ENCODE measurements around the gene SPIRE2.

DNA sequence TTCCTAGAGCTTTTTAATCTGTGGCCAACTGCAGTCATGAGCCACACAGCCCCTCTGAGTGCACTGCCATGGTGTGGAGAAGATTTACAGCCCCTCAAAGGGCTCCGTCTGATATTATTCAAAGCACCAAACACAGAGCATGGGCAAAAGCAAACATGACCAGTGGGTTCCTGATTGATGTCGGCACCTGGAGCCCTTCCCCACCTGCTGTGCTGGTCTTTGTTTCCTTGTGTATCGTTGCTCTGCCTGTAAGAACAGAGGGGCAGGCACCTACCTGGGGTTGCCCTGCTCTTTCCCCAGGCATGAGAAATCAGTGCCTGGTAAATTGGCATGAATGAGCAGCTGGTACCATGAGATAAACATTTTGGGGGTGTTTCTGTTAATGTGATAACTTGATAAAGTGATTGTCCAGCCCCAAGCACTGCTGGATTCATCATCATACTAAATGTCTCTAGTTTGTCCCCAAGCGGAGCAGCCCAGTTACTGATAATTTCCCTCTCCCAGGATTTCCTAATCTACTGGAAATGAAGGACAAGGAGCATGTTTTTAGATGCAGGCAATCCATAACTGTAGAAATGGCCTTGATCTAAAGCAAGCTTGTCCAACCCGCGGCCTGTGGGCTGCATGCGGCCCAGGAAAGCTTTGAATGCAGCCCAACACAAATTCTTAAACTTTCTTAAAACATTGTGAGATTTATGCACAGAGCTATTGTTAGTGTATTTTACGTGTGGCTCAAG is 5.0 kb upstream of the SPIRE2 start:
- TF ChIP-seq, protein P1, sequence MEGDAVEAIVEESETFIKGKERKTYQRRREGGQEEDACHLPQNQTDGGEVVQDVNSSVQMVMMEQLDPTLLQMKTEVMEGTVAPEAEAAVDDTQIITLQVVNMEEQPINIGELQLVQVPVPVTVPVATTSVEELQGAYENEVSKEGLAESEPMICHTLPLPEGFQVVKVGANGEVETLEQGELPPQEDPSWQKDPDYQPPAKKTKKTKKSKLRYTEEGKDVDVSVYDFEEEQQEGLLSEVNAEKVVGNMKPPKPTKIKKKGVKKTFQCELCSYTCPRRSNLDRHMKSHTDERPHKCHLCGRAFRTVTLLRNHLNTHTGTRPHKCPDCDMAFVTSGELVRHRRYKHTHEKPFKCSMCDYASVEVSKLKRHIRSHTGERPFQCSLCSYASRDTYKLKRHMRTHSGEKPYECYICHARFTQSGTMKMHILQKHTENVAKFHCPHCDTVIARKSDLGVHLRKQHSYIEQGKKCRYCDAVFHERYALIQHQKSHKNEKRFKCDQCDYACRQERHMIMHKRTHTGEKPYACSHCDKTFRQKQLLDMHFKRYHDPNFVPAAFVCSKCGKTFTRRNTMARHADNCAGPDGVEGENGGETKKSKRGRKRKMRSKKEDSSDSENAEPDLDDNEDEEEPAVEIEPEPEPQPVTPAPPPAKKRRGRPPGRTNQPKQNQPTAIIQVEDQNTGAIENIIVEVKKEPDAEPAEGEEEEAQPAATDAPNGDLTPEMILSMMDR (IDR thresholded peaks at IDR 0.05), result no peak
- TF ChIP-seq EZH2 (IDR thresholded peaks at IDR 0.05; ENCODE audit: borderline replicate concordance, insufficient read depth, low read depth, low read length, poor library complexity, severe bottlenecking), result no peak
